Ectodermal cell (in vitro differentiated cells): Measurements from ENCODE around the gene TMEM8B.

Source experiments
- H3K27ac ChIP-seq: 2 replicates; pipeline ENCODE4 v1.7.0; 2013; ENCODE audit warnings: mild to moderate bottlenecking, low read depth, low read length; ENCODE audit not compliant: insufficient read depth, poor library complexity, severe bottlenecking
- H3K27me3 ChIP-seq: 2 replicates; pipeline ENCODE4 v1.7.0; 2013; ENCODE audit warnings: mild to moderate bottlenecking, low read length; ENCODE audit not compliant: insufficient read depth, control insufficient read depth, poor library complexity, severe bottlenecking
- H3K36me3 ChIP-seq: one replicate; pipeline ENCODE4 v1.7.0; 2013; ENCODE audit warnings: low read length; ENCODE audit not compliant: control insufficient read depth, insufficient read depth
- H3K4me1 ChIP-seq: one replicate; pipeline ENCODE4 v1.7.0; 2013; ENCODE audit warnings: low read length; ENCODE audit not compliant: control insufficient read depth, insufficient read depth
- H3K4me3 ChIP-seq: 2 replicates; pipeline ENCODE4 v1.7.0; 2013; ENCODE audit warnings: low read depth, low read length, control low read depth; ENCODE audit not compliant: insufficient read depth
- H3K9me3 ChIP-seq: 2 replicates; pipeline ENCODE4 v1.7.0; 2013; ENCODE audit warnings: mild to moderate bottlenecking, low read length, moderate library complexity; ENCODE audit not compliant: control insufficient read depth
- WGBS, 2 experiments: methylation state at CpG; one replicate each; pipeline ENCODE4 v1.1.7; 2013; ENCODE audit warnings: missing lambda C conversion rate in 2 of 2; 5-methylcytosine and 5-hydroxymethylcytosine counted together

TMEM8B gene

DNA sequence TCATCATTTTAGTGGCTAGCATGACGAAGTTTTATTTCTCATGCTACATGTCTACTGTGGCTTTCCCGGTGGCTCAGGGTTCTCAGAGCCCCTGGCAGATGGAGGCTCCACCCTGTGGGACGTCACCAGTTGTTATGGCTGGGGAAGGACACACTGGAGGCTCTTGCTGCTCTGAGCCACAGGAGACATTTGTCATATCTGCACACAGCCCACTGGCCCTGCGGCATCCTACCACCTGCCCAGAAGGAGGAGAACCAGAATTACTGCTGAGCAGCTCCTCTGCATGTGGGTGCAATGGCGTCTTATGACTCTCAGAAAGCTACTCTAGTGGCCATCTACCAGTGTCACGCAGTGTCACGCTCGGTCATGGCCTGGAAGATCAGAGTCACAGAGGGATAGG is 34.6 kb downstream of the TMEM8B start:
- H3K9me3 ChIP-seq = no peaks in the 10 kb centered on the region
- 79 to 80% methylated on average over 8 of the region's 8 CpGs for WGBS, 2 experiments
- H3K4me3 ChIP-seq = no peak overlapping the region
- no peaks in the 10 kb centered on the region for H3K4me1 ChIP-seq
- no peaks in the 10 kb centered on the region for H3K36me3 ChIP-seq
- H3K27me3 ChIP-seq = no peaks in the 10 kb centered on the region
- H3K27ac ChIP-seq = no peak overlapping the region

DNA sequence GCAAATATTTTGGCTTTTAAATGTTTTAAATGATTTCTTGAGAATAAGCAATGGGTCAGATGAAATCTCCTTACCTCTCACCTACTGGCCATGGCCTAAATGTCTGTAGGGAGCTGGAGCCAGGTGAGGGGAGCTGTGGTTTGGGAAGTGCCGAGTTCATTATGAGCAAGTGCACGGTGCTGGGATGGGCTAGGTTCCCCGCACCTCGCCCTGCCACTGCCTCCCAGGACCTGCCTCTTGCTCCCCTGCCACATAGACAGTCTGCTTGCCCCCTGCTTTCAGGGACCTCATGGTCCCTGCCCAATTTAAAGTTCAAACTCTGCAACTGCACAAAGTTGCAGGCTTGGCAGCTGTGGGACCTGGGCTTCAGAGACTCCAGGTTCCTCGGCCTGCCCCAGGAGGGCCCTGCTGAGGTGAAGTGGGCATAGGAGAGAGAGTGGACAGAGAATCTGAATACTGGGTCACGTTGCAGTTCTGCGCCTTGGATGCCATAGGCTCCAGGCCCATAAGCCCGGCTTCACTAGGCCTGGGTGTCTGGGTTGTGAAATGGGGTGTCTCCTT is 35.7 kb downstream of the TMEM8B start:
- 88 to 89% methylated on average over 8 of the region's 8 CpGs for WGBS, 2 experiments
- Histone ChIP-seq H3K36me3 (no peaks in the 10 kb centered on the region), H3K27ac (no peak overlapping the region), H3K27me3 (no peaks in the 10 kb centered on the region), H3K4me1 (no peaks in the 10 kb centered on the region), H3K4me3 (no peak overlapping the region), H3K9me3 (no peaks in the 10 kb centered on the region)

GRCh38 chr9:35867538-35867937 is 38.5 kb downstream of the TMEM8B start:
- no peaks in the 10 kb centered on the region for H3K4me1 ChIP-seq
- H3K27ac ChIP-seq = no peak overlapping the region
- H3K9me3 ChIP-seq = no peaks in the 10 kb centered on the region
- WGBS, 2 experiments = 94% methylated on average over 4 of the region's 4 CpGs
- H3K27me3 ChIP-seq = no peaks in the 10 kb centered on the region
- no peak overlapping the region for H3K4me3 ChIP-seq
- no peaks in the 10 kb centered on the region for H3K36me3 ChIP-seq

GRCh38 chr9:35868933-35869332 is 39.9 kb downstream of the TMEM8B start:
- Histone ChIP-seq H3K4me1 (no peaks in the 10 kb centered on the region), H3K36me3 (no peaks in the 10 kb centered on the region), H3K4me3 (no peak overlapping the region), H3K27ac (no peak overlapping the region), H3K27me3 (no peaks in the 10 kb centered on the region), H3K9me3 (no peaks in the 10 kb centered on the region)
- 72 to 77% methylated on average over 2 of the region's 2 CpGs for WGBS, 2 experiments

DNA sequence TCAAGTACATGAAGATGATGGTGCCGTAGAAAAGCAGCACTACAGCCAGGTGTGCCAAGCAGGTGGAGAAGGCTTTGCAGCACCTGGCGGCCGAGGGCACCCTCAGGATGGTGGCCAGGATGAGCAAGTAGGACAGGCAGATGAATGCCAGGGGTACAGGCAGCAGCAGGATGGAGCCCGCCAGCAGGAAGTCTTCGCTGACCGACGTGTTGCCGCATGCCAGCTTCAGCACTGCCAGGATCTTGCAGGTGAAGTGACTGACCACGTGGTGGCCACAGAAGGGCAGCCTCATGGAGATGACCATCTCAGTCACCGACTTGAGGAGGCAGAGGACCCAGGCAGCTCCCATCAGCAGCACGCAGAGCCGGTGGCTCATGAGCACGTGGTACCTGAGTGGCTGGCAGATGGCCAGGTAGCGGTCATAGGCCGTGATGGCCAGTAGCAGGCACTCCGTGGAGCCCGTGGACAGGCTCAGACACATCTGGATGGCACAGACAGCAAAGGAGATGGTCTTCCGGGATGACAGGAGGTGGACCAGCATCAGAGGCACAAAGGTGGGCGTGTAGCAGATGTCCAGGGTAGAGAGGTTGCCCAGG is 40.7 kb downstream of the TMEM8B start:
- H3K9me3 ChIP-seq = no peaks in the 10 kb centered on the region
- no peak overlapping the region for H3K4me3 ChIP-seq
- no peaks in the 10 kb centered on the region for H3K27me3 ChIP-seq
- 94 to 95% methylated on average over 19 of the region's 19 CpGs for WGBS, 2 experiments
- no peak overlapping the region for H3K27ac ChIP-seq
- H3K4me1 ChIP-seq = no peaks in the 10 kb centered on the region
- no peaks in the 10 kb centered on the region for H3K36me3 ChIP-seq

DNA sequence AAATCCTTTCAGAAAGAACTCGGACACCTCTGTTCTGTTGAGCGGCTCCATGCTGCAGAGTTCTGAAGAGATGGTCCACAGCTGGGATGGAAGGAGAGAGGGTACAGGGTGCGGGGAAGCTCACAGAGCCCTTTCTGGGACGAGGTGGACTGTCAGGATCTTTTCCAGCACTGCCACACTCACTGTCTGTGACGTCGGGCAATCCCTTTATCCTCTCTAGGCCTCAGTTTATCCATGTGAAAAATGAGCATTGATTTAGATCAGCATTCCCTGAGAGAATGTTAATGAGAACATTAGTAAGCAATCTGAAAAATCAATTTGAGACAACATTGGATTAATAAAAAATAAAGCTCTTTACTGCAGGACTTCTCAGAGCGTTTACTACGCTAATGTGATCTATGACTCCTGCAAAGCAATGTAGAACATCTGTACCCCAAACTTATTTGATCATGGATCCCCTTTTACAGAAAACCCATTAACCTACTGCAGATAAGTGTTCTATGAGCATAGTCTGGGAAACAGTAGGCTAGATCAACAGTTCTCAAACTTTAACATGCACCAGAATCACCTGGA is 41.4 kb downstream of the TMEM8B start, which contains the start of gene OR13J1:
TSS of gene OR13J1 (minus strand) at position 51 of the 573 bp plus-strand sequence. CDS start at position 51, 0 bp downstream.
- no peaks in the 10 kb centered on the region for H3K36me3 ChIP-seq
- no peak within 1 kb of the TSS for H3K4me3 ChIP-seq
- H3K27me3 ChIP-seq = no peaks in the 10 kb centered on the region
- no peaks in the 10 kb centered on the region for H3K4me1 ChIP-seq
- no peaks in the 10 kb centered on the region for H3K9me3 ChIP-seq
- H3K27ac ChIP-seq = no peak within 1 kb of the TSS
- WGBS, 2 experiments = 90 to 95% methylated on average over 8 of the region's 8 CpGs

DNA sequence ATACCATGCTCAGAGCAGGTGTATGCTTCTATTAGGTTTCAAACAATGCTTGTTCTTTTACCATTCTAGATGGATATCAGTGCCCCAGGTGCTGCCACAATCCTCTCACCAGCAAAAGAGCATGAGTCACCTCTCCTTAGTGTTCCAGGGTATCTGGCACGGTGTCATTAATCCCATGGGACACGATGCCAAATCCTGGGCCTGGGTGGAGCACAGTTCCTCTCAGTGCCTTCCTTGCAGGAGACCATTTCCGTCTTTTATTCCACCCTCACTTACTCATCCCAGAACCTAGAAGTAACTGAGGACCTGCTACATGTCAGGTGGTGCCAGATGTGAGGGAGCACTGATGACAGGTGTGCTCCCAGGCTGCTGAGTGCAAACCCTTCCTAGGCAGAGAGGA is 42.5 kb downstream of the TMEM8B start:
- Histone ChIP-seq H3K27ac (no peak overlapping the region), H3K36me3 (no peaks in the 10 kb centered on the region), H3K4me3 (no peak overlapping the region), H3K9me3 (no peaks in the 10 kb centered on the region), H3K27me3 (no peaks in the 10 kb centered on the region), H3K4me1 (no peaks in the 10 kb centered on the region)
- 86 to 89% methylated on average over 3 of the region's 3 CpGs for WGBS, 2 experiments

- WGBS, 2 experiments = 93% methylated on average over 2 of the region's 3 CpGs; no CpG with 5 or more reads in 1 of the 2 experiments
- Histone ChIP-seq H3K9me3 (no peaks in the 10 kb centered on the region), H3K4me3 (no peak overlapping the region), H3K4me1 (no peaks in the 10 kb centered on the region), H3K36me3 (no peaks in the 10 kb centered on the region), H3K27ac (no peak overlapping the region), H3K27me3 (no peaks in the 10 kb centered on the region)
Measured at GRCh38 chr9:35872505-35872904, 43.5 kb downstream of the TMEM8B start.

GRCh38 chr9:35882263-35882848 is 53.3 kb downstream of the TMEM8B start:
- no peaks in the 10 kb centered on the region for H3K27me3 ChIP-seq
- no peak overlapping the region for H3K27ac ChIP-seq
- H3K4me1 ChIP-seq = no peaks in the 10 kb centered on the region
- H3K9me3 ChIP-seq = no peaks in the 10 kb centered on the region
- no peak overlapping the region for H3K4me3 ChIP-seq
- WGBS, 2 experiments = 8 to 10% methylated on average over 4 of the region's 4 CpGs
- no peaks in the 10 kb centered on the region for H3K36me3 ChIP-seq

GRCh38 chr9:35882996-35883395 is 54.0 kb downstream of the TMEM8B start:
- H3K9me3 ChIP-seq = no peaks in the 10 kb centered on the region
- no peaks in the 10 kb centered on the region for H3K36me3 ChIP-seq
- H3K27ac ChIP-seq = no peak overlapping the region
- no peaks in the 10 kb centered on the region for H3K27me3 ChIP-seq
- WGBS, 2 experiments = 74 to 82% methylated on average over 3 of the region's 3 CpGs
- no peaks in the 10 kb centered on the region for H3K4me1 ChIP-seq
- no peak overlapping the region for H3K4me3 ChIP-seq
